ENCODE measurements around the gene RHOH.

The RHOH gene

DNA sequence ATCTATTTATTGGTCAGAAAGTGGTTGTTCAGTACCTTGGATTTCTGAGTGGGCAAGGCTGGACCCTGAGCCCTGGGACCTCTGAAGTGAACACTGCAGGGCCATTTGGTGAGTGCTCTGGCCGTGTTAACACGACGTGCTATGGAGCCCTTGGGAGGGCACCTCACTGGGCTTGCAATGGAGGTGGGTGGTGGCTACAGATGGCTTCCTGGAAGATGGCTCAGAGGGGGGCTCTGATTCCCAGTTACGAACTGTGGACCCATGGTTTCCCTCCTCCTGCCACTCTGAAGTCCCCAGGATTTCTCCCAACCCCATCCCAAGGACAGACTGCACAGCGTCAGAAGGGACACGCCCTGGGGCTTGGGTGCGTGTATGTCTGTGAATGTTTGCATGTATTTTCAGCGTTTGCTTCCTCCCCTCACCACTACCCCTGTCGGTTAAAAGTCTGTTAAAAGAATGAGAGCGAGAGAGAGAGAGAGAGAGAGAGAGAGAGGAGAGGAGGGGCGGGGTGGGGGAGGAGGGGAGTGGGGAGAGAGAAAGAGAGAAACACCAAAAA lies 3.7 kb upstream of the RHOH start:
- Mint-ChIP-seq H3K4me1 (peaks cover 52 to 82% of the 10 kb centered on the region in 2 donors), H3K27me3 (no peaks in the 10 kb centered on the region), H3K27ac (peak overlapping the region; percentile 92), H3K36me3 (peaks cover 4 to 6% of the 10 kb centered on the region in 2 donors), H3K4me3 (peak overlapping the region; percentile 78 to 91), H3K9me3 (no peaks in the 10 kb centered on the region)
- ATAC-seq (replicated peaks): peak; percentile 33 to 35
- DNase-seq: no peak

DNA sequence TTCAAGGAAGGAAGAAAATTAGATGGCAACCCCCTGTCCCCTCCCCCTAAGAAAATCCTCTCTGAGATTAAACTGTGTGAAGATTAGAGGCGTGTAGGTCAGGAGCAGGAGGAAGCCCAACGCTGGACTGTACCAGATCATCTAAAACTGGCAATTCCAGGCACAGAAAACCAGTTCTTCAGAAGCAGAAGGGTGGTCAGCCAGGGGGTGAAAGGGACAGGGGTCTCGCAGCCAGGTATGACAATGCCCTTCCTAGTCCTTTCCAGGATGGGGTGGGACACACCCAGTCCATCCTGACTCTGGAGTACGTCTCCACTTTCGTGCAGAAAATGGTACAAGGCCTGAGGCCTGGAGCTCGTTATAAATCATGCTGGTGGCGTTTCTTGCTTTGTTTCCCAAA lies 3.3 kb upstream of the RHOH start:
- Mint-ChIP-seq H3K27ac (peak overlapping the region; percentile 92), H3K9me3 (no peaks in the 10 kb centered on the region)
- no peak for ATAC-seq (replicated peaks)

DNA sequence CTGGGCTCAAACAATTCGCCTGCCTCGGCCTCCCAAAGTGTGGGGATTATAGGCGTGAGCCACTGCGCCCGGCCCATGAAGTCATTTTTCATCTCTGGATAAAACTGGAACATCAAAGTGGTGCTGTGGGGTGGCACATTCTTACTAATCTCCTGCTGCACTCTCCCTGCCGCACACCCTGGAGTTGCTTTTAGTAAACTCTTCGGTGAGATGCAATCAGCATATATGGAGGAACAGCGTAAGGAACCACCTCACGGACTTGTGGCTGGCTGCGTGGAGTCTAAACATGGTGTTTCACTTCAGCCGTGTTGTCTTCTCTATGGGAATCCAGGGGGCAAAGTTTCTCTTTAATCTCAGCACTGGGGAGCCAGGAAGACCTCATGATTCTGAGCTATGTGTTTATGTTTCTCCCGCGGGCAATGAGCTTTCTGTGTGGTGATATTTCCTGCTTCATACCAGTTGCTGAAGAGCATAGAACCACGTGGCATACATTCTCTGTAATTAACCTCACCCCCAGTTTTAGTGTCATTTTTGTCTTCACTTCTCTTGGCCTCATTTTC lies 2.1 kb upstream of the RHOH start:
- peak overlapping the region; percentile 72 to 95 for H3K4me3 Mint-ChIP-seq
- peak overlapping the region; percentile 98 for H3K27ac Mint-ChIP-seq
- peak in 1 of 2 donors; percentile 24 for ATAC-seq (replicated peaks)
- H3K27me3 Mint-ChIP-seq: no peaks in the 10 kb centered on the region
- peaks cover 52 to 77% of the 10 kb centered on the region in 2 donors for H3K4me1 Mint-ChIP-seq
- peaks cover 12 to 13% of the 10 kb centered on the region in 2 donors for H3K36me3 Mint-ChIP-seq
- H3K9me3 Mint-ChIP-seq: no peaks in the 10 kb centered on the region
- DNase-seq: no peak

More for the DNA sequence above, 3.3 kb upstream of the RHOH start:
- Mint-ChIP-seq H3K4me3 (peak overlapping the region; percentile 78 to 91), H3K4me1 (peaks cover 53 to 79% of the 10 kb centered on the region in 2 donors), H3K36me3 (peaks cover 9 to 10% of the 10 kb centered on the region in 2 donors), H3K27me3 (no peaks in the 10 kb centered on the region)
- no peak for DNase-seq

DNA sequence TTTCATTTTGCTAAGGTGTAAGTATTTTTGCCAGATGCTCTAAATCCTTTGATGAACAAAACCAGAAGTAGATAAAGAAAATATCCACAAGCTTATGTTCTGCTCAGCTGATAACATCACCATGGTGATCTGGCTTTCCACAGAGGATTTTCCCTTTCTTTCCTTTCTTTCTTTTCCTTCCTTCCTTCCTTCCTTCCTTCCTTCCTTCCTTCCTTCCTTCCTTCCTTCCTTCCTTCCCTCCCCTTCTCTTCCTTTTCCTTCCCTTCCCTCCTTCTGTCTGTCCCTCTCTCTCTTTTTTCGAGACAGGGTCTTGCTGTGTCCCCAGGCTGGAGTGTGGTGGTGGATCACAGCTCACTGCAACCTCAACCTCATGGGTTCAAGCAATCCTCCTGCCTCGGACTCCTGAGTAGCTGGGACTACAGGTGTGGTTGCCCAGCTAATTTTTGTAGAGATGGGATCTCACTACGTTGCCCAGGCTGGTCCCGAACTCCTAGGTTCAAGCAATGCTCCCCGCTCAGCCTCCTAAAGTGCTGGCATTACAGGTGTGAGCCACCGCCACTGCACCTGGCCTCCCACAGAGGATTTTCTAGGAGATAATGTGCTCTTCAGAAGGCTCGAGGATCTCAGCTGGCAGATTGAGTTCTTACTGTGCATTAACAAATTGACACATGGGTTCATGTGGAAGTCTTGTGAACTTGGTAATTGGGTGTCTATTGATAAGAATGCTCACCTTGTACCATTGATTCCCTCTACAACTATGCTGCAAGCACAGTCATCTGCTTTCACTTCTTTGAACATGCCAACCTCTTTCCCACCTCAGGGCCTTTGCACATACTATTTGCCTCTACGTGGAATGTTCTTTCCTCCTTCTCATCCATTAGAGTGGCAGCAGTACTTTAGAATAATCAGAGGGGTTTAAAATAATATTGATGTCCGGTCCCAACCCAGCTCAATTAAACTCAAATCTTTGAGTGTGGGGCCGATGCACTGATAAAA lies 1.4 kb upstream of the RHOH start:
- H3K9me3 Mint-ChIP-seq: no peaks in the 10 kb centered on the region
- peaks cover 13 to 18% of the 10 kb centered on the region in 2 donors for H3K36me3 Mint-ChIP-seq
- peak overlapping the region; percentile 94 to 95 for H3K4me3 Mint-ChIP-seq
- DNase-seq (no peak), ATAC-seq (replicated peaks) (no peak)
- H3K4me1 Mint-ChIP-seq: peaks cover 50 to 77% of the 10 kb centered on the region in 2 donors
- H3K27ac Mint-ChIP-seq: peak overlapping the region; percentile 98
- H3K27me3 Mint-ChIP-seq: no peaks in the 10 kb centered on the region

DNA sequence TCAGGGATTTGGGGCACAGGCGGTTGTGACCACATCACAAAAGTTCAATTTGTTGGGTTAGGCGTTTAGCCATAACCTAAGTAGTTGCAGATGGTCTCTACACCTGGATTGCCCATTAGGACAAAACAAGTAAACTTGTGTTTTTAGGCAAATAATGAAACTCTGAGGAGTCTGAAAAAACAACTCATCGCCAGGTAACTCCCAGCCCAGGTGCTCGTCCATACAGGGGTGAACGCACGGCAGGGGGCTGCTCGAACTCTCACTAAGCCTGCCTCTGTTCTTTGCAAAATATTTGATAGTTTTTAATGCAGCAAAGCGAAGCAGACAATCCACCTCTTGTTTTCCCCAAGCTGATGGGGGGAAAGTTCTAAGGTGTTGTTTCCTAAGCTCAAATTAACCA lies 559 bp upstream of the RHOH start:
- no peak for DNase-seq
- Mint-ChIP-seq H3K9me3 (no peaks in the 10 kb centered on the region), H3K4me1 (peaks cover 47 to 77% of the 10 kb centered on the region in 2 donors), H3K4me3 (peak overlapping the region; percentile 94 to 95), H3K36me3 (peaks cover 13 to 22% of the 10 kb centered on the region in 2 donors), H3K27ac (peak overlapping the region; percentile 98), H3K27me3 (no peaks in the 10 kb centered on the region)
- ATAC-seq (replicated peaks): no peak

DNA sequence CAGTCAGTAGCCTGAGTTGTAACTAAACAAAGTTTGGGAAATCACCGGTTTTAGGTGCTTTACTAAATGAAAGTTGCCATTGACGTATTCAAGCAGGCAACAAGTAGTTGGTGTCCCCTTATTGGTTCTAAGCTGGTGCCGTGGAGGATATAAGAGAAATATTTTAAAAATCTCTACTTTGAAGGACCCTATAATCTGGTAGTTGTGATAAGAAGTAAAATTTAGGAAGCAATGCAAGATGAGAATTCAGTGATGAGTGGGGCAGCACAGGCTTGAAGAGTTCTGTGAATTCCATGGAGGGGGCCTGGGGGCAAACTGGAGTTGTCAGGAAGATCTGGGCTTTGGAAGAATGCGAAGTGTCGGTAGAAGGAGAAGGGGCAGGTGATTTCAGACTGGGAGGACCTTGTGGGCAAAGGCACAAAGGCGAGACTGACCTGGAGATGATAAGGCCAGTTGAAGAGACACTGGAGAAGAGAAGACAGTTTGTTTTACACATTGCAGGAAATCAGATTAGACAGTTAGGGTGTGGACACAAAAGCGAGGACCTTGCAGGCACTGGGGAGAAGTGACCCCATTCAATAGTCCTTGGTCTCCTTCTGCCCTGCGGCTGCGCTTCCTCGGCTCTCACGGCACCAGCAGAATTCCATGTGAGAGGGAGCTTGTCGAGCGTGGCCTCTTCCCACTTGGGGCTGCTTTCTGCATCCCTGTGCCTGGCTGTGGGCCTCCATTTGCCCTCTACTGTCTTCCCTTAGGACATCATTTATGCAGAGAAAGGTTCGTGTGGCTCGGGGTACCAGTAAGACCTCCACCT lies 1.3 kb downstream of the RHOH start:
- Mint-ChIP-seq H3K36me3 (peaks cover 20 to 31% of the 10 kb centered on the region in 2 donors), H3K4me1 (peaks cover 42 to 79% of the 10 kb centered on the region in 2 donors), H3K27me3 (no peaks in the 10 kb centered on the region), H3K4me3 (peak overlapping the region; percentile 94 to 95), H3K27ac (peak overlapping the region; percentile 98), H3K9me3 (no peaks in the 10 kb centered on the region)
- peak; percentile 32 for ATAC-seq (replicated peaks)
- DNase-seq: no peak

DNA sequence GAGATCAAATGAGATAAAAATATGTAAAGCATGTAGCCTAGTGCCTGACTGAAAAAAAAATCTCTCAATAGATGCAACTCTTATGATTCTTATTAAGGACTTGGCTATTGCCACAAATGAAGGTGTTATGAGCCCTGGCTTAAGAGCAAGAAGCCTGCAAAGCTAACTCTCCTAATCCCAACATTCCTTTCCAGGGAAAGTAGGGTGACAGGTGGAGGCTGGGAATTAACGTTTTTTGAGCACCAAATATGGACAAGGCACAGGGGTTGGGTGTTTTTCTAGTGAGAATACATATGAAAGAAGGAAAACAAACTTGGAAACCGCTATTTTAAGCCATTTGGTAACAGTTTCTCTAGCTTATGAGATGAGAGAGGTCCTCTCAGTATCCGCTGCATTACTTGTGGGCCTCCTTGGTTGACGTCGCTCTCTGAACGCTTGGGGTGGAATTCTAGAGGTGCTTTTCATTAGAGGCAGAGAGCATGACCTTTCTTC lies 2.4 kb downstream of the RHOH start:
- Mint-ChIP-seq H3K9me3 (no peaks in the 10 kb centered on the region), H3K27ac (peak overlapping the region; percentile 98), H3K36me3 (peaks cover 23 to 35% of the 10 kb centered on the region in 2 donors), H3K27me3 (no peaks in the 10 kb centered on the region), H3K4me1 (peaks cover 40 to 80% of the 10 kb centered on the region in 2 donors), H3K4me3 (peak overlapping the region; percentile 94 to 95)
- DNase-seq: no peak
- no peak for ATAC-seq (replicated peaks)

DNA sequence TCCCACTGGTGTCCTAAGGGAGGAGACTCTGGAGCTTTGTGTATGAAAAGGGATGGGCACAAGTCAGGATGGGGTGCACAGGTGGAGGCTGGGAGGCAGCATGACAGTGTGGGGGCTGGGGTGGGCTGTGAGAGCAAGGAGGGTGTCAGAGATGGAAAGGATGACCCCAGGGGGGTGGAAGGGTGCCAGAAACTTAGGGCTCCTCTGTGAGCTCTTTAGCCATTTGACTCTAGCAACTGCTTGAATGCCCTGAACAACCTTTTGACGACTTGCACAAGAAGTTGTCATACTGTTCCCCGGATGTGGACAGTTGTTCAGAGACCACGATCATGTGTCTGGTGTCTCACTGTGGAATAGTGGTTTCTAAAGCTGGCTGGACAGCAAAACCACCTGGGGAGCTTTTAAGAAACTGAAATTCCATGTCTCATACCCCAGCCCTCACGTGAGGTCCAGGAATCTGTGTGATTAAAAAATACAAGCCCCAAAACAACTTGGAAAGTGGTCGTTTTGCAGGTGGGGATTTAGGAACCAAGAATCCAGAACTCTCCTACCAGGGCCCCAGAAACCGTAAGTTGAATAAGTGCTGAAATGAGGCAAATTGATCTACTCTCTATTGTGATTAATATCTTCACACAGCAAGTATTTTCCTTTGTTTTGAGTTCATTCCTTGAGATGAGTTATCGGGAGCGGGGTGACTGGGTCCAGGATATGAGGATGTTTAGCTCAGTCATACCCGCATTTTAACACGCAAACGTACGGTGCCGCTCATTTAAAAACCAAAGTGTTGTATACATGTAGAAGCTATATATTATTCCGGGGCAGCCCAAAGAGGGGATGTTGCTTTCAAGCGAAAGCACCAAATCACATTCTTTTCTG lies 3.4 kb downstream of the RHOH start:
- Mint-ChIP-seq H3K4me3 (peak overlapping the region; percentile 94 to 95), H3K27me3 (no peaks in the 10 kb centered on the region), H3K4me1 (peaks cover 49 to 80% of the 10 kb centered on the region in 2 donors), H3K36me3 (peaks cover 23 to 38% of the 10 kb centered on the region in 2 donors), H3K27ac (peak overlapping the region; percentile 98), H3K9me3 (no peaks in the 10 kb centered on the region)
- DNase-seq (peak; percentile 77), ATAC-seq (replicated peaks) (peak; percentile 74 to 76)

DNA sequence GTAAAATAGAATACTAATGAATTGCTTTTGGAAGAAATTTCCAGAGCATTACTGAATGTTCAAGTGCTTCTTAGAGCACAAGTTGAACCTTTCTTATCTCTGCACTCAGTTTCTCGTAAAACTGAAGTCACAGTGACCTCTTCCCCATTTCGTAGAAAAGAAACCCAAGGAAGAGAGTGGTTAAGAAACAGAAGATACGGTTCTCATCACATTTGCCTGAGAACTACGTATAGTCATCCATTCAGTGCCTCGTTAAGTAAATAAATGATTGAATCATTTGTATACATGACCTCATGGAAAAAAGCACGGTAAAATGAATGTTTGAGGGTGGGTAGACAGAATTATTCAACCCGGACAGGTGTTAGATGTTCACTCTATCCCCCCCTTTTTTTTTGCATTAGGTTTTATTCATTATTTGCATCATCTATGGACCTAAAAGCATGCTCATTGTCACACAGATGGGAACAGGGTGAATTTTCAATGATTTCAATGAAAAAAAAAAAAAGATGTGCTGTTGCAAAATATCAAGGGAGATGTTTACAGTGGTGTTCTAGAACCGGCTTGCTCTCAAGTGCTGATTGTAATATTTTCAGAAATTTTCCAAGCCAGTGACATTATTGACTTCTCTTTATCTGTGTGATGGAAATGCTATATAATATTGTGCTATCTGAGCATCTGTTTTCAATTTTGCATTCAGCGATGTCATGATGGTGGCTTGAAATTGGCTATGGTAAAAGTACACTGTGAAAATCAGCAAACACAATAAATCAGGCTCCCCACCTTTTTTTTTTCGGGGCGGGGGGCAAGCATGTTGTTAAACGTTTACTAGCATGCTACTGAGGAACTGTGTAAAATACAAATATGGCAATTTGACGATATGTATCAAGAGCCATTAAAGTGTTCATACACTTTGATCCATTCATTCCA lies 4.3 kb downstream of the RHOH start:
- DNase-seq: no peak
- Mint-ChIP-seq H3K9me3 (no peaks in the 10 kb centered on the region), H3K4me3 (peak overlapping the region; percentile 94 to 95), H3K27ac (peak overlapping the region; percentile 98), H3K36me3 (peaks cover 26 to 38% of the 10 kb centered on the region in 2 donors), H3K27me3 (no peaks in the 10 kb centered on the region), H3K4me1 (peaks cover 47 to 80% of the 10 kb centered on the region in 2 donors)
- peak; percentile 22 to 27 for ATAC-seq (replicated peaks)

DNA sequence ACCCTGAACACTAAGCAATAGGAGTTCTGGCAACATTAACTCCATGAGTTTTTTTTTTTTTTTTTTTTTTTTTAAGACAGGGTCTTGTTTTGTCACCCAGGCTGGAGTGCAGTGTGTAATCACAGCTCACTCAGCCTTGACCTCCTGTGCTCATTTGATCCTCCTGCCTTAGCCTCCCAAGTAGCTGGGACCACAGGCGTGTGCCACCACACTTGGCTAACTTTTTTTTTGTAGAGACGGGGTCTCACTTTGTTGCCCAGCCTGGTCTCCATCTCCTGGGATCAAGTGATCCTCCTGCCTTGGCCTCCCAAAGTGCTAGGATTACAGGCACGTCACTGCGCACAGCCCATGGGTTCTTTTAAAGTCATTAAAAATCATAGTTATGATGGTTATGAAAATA lies 5.1 kb downstream of the RHOH start:
- peaks cover 26 to 38% of the 10 kb centered on the region in 2 donors for H3K36me3 Mint-ChIP-seq
- H3K4me1 Mint-ChIP-seq: peaks cover 46 to 78% of the 10 kb centered on the region in 2 donors
- DNase-seq (no peak), ATAC-seq (replicated peaks) (no peak)
- peak overlapping the region; percentile 70 to 76 for H3K4me3 Mint-ChIP-seq
- H3K27ac Mint-ChIP-seq: peak overlapping the region; percentile 87
- no peaks in the 10 kb centered on the region for H3K9me3 Mint-ChIP-seq
- H3K27me3 Mint-ChIP-seq: no peaks in the 10 kb centered on the region

DNA sequence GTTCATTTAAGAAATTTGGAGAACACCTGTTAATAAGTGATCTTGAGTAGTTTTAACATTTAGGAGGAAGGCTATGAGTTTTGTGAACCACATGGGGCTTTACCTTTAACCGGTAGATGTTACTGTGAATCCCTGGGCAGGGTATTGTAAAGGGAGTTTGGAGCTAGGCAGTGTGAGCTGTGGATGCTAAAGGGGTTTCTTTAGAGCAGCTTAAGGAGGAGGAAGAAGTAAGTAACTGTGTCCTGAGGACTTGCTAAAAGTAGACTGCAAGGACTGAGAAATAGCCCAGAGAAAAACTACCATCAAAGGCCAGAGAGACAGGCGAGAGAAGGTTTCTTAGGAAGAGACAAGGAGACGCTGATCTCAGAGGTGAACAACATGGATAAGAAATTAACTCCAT lies 5.6 kb downstream of the RHOH start:
- Mint-ChIP-seq H3K9me3 (no peaks in the 10 kb centered on the region), H3K36me3 (peaks cover 26 to 38% of the 10 kb centered on the region in 2 donors), H3K4me3 (peak overlapping the region; percentile 70 to 76), H3K4me1 (peaks cover 49 to 83% of the 10 kb centered on the region in 2 donors), H3K27me3 (no peaks in the 10 kb centered on the region), H3K27ac (peak overlapping the region; percentile 87)
- ATAC-seq (replicated peaks) (peak in 1 of 2 donors; percentile 14), DNase-seq (no peak)

Data from stimulated activated naive B cell treated with anti-CD40 and anti-IgM and Interleukin-4, amounts not matched to agents 10 μg/mL and 1 μg/mL and 100 μg/mL, for 72 hours (primary cell).